HG02588 (cell line): Measurements from ENCODE around the gene POLDIP2.
A peak's percentile ranks its signal among the peaks of the same experiment; 100 is the strongest.

Source experiments
- ATAC-seq: cut with Tn5 transposase; IDR thresholded peaks from one replicate; pipeline ENCODE4 v1.9.1; 2021; ENCODE audit warnings: mild to moderate bottlenecking, moderate library complexity; ENCODE audit not compliant: unreplicated experiment

POLDIP2 gene

DNA sequence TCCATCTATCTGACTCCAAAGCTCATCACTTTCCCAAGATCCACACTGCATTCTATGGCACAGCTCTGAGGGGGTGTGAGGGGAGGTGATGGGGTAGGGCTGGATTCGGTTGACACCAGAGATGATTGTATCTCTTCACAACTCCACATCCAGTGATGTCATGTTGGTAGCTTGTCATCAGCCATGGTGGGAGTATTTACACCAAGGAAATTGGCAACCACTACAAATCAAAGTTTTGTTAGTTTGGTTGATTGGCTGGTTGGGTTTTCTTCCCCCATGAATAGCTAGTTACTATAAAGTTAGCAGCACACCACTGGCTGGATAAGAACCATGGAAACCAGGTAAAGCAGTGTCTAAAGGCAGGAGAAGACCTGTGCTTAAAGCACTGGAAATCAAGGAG is 33.7 kb upstream of the POLDIP2 start:
- no peak for ATAC-seq

DNA sequence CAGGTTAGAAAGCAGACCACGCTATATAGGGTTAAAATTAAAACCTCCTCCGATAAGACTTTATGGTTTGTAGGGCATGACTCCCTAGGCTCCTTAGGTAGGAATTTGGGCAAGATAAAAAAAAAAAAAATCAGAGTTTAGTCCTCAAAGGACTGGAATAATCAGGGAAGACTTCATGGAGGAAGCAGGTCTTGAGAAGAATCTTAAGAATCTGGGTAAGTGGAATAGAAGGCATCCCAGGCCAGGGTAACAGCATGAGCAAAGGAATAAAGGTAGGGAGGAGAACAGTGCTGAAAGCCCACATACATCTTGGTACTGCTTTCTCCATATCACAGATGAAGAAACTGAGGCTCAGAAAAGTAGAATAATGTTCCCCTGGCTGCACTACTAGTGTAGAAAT is 33.2 kb upstream of the POLDIP2 start:
- no peak for ATAC-seq

DNA sequence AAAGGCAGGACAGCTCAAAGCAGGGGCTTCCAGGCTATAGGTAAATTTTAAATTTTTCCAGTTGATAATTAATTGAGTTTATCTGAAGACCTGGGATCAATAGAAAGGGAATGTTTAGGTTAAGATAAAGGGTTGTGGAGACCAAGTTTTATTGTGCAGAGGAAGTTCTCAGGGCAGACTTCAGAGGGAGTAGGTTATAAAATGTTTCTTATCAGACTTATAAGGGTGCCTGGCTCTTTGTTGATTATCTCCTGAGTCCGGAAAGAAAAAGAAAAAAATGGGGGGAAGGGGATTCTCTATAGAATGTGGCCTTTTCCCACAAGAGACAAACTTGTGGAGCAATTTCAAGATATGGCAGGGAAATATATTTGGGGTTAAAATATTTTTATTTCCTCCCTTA is 32.8 kb upstream of the POLDIP2 start:
- ATAC-seq, result no peak

DNA sequence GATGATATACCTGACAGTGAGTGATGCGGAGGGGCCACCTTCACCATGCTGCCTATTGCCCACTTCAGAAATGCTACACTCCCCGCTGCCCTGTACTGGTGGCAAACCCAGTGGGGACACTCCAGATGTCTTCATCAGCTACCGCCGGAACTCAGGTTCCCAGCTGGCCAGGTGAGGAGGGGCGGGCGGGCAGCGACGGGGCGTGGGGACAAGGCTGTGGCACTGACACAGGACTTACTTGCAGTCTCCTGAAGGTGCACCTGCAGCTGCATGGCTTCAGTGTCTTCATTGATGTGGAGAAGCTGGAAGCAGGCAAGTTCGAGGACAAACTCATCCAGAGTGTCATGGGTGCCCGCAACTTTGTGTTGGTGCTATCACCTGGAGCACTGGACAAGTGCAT is 30.8 kb upstream of the POLDIP2 start:
- ATAC-seq, result no peak

DNA sequence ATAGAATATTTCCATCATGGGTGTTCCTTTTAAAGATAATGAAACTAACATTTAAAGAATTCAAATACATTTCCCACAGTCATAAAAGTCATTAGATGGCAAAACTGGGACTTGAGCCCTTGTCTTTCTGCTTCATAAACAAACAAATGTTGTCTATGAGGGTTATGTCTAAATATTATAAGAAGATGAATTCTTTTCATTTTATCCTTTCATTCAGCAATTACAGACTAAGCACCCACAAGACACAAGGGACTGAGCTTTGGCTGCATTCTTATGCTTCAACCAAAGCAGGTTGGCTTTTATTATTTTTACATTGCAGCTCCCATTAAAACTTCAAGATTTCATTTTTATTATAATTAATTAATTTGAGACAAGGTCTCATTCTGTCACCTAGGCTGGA is 29.1 kb upstream of the POLDIP2 start:
- ATAC-seq, result no peak

DNA sequence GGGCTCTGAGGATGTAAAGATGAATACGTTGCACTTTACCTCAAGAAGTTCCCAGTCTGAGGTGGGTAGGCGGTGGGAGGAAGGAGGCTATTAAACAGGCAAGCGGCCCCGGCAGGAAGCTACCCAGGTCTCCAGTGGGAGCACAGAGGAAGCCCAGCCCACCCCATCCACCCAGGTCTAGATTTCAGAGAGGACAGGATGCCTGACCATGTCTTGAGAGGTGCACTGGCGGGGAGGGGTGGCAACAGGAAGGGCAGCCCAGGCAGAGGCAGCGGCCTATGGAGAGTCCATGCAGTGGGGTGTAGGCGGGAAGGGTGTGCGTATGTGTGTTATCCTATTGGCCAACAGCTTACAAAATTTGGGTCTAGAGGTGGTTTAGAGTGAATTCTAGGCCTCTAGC is 28.1 kb upstream of the POLDIP2 start:
- no peak for ATAC-seq

DNA sequence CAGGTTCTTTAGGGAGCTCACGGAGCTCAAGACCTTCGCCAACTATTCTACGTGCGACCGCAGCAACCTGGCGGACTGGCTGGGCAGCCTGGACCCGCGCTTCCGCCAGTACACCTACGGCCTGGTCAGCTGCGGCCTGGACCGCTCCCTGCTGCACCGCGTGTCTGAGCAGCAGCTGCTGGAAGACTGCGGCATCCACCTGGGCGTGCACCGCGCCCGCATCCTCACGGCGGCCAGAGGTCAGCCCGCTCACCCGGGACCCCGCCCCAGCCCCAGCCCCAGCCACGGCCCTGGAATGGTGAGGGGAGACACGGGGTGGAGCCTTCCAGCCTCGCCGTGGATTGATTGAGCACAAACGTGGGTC is 27.7 kb upstream of the POLDIP2 start:
- peak; percentile 12 for ATAC-seq

DNA sequence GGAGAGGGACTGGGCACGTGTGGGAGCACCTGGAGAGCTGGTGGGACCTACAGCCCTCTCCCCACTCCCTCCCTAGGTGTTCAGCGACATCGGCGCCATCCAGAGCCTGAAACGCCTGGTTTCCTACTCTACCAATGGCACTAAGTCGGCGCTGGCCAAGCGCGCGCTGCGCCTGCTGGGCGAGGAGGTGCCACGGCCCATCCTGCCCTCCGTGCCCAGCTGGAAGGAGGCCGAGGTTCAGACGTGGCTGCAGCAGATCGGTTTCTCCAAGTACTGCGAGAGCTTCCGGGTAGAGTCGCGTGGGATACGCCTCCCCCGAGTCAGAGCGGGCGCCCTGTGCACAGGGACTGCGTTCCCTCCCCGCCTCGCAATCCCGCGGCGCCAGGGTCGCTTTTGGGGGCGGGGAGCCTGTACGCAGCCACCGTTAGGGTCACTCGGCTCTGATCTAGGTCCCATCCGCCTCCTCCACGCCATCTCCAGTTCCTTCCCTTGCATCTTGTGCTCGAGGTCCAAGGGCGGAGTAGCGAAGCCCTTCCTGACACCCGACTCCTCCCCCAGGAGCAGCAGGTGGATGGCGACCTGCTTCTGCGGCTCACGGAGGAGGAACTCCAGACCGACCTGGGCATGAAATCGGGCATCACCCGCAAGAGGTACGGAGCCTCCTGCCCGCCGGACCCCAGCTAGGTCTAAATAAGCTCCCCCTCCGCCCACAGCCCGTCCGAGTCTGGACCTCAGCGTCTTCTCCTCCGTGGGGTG is 27.1 kb upstream of the POLDIP2 start:
- peak; percentile 59 for ATAC-seq

DNA sequence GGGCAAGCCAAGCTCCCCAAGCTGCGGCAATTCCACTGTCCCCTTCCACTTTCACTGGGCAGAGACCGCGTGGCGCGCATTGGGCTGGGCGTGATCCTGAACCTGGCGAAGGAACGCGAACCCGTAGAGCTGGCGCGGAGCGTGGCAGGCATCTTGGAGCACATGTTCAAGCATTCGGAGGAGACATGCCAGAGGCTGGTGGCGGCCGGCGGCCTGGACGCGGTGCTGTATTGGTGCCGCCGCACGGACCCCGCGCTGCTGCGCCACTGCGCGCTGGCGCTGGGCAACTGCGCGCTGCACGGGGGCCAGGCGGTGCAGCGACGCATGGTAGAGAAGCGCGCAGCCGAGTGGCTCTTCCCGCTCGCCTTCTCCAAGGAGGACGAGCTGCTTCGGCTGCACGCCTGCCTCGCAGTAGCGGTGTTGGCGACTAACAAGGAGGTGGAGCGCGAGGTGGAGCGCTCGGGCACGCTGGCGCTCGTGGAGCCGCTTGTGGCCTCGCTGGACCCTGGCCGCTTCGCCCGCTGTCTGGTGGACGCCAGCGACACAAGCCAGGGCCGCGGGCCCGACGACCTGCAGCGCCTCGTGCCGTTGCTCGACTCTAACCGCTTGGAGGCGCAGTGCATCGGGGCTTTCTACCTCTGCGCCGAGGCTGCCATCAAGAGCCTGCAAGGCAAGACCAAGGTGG is 24.0 kb upstream of the POLDIP2 start:
- ATAC-seq, result no peak

DNA sequence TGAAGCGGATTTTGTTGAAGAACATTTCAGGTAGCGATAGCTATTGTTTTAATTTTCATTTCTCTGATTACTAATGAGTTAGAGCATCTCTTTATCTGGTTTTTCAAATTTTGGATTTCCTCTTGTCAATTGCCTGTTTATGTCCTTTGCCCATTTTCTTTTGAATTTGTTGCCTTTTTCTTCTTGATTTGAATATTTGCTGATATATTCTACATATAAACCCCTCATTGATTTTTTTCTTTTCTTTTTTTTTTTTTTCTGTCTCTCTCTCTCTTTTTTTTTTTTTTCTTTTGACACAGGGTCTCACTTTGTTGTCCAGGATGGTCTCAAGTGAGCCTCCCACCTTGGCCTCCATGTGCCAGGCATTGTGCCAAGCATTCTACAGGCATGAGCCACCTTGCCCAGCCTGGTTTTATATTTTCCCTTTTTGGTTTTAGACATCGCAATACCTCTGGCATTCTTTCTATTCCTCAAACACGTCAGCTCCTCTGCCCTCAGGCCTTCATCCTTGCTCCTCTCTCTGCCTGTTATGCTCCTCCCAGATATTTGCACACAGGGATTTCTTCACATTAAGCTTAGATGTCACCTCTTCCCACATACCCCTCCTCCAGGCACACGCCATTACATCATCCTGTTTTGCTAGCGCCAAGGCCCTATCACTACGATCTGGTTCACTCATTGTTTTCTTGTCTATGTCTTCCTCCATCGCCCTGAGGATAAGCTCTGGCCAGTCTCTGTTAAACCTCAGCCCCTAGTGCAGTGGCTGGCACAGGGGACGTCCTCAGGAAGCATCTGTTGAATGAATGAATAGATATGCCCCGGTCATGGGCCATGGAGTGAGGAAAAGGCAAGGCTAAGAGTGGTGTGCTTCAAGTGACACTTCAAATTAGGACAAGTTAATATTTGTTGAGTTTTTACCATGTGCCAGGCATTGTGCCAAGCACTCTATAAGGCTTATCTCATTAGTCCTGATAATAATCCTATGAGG is 22.8 kb upstream of the POLDIP2 start:
- no peak for ATAC-seq

DNA sequence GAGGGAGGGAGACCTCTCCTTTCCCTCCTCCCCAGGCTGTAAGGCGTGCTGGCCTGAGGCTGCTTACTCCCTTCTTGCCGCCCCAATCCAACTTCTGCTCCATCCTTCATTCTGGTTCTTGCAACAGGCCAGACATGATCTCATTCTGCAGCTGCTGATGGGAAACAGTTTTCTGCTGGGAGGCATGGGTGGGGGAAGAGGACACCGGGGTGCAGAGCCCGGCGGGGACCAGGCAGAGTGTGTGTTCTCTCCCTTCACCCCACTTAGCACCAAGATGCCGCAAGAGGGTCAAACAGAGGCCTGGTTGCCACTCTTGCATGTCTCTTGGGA is 15.6 kb upstream of the POLDIP2 start:
- no peak for ATAC-seq

DNA sequence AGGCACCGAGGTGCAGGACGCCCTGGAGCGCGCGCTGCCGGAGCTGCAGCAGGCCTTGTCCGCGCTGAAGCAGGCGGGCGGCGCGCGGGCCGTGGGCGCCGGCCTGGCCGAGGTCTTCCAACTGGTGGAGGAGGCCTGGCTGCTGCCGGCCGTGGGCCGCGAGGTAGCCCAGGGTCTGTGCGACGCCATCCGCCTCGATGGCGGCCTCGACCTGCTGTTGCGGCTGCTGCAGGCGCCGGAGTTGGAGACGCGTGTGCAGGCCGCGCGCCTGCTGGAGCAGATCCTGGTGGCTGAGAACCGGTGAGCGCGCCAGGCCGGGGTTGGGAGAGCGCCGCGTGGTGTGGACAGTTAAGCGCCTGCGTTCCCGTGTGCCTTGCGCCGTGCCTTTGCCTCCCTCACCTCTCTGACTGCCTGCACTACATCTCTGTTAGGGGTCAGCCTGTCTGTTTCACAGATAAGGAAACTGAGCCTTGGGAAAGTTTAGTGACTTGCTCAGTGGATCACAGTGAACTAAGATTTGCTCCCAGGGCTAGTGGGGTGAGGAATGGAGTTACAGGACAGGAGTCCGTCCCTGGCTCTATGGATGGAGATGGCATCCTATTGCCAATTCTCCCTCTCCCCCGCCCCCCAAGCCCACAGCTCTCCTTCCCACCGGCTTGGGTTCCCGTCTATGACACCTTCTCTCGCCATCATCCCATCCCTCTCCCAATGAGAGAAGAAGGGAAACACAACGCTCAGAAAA is 15.0 kb upstream of the POLDIP2 start:
- peak; percentile 20 for ATAC-seq

DNA sequence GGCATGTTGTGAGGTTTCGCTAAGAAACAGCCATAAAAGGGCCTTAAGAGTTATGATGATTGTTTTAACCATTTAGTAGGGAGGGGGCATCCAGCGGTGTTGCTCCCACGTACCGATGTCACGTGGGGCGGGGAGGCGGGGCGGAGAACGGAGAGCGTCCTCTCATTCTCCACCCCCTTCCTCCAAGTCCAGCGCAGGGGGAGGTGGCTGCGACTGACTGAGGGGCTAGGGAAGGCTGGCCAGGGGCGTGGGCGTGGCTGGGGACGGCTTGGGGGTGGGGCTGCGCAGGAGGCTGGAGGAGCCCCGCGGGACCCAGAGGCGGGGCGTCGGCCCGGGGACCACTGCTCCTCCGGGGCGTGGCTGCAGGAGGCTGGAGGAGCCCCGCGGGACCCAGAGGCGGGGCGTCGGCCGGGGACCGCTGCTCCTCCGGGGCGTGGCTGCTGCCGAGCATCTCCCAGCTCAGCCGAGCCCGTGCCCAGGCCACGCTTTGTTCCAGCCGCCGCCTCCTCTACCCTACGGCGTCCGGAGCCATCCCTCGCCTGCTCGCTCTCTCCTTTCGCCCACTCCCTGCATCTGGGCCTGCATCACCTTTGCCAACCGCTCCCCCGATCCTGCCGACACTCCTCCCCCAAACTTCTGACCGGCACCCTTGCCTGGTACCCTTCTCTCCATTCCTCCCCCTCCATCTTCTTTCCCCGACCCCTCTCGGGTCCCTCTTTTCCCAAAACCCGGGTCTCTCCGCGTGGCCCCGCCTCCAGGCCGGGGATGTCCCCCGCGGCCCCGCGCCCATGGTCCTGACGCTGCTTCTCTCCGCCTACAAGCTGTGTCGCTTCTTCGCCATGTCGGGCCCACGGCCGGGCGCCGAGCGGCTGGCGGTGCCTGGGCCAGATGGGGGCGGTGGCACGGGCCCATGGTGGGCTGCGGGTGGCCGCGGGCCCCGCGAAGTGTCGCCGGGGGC is 14.2 kb upstream of the POLDIP2 start, which contains the start of gene SARM1:
SARM1 (plus strand) TSS at position 450 of the 958 bp plus-strand sequence; CDS start at position 789, 339 bp downstream.
- peak; percentile 59 for ATAC-seq

DNA sequence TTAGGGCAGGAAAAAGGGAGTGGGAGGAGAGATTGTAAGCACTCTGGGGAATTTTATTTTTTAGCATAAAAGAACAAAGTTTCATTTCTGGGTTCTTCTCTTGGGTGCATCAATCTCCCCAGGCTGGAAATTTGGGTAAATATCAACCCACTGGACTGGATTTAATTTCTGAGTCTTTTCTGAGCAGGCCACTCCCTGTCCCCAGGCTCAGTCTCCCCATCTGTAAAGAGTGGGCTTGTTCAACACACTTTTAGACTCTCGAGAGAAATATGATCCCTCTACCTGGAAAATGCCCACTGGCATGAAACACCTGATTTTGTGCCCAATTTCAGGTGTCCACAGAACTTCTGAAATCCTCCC is 13.4 kb upstream of the POLDIP2 start:
- no peak for ATAC-seq

DNA sequence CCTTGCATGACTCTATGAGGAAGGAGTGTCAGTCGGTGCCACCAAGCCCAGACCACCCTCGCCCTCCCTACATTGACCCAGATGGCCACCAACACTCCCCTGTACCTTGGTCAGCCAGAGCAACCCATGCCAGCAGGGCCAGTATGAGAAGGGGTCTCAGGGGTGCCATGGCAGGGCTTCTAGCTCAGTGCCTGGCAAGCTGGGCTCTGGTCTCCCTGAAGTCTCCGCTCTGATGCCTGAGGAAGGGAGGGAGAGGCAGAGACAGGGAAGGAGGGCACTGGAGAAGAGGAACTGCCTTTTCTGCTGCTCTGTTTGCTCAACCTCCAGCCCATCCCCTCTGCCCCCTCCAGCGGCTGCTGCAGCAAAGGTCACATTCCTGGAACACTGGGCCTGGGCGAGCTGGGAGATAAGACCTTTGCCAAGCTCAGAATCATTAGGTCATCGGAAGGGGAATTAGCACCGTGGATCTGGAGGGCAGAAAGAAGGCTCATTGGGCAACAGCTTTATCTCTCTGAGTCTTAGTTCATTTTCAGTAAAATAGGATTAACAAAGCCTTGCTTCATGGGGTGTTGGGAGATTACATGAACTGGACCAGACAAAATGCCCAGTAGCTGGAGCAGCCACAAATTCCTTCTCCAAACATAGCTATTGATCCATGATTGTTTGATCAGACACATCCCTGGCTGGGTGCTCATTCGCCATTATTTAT is 12.9 kb upstream of the POLDIP2 start, which contains the start of gene VTN:
VTN (minus strand) TSS at position 273 of the 709 bp plus-strand sequence; CDS start at position 169, 104 bp downstream.
- ATAC-seq, result no peak

DNA sequence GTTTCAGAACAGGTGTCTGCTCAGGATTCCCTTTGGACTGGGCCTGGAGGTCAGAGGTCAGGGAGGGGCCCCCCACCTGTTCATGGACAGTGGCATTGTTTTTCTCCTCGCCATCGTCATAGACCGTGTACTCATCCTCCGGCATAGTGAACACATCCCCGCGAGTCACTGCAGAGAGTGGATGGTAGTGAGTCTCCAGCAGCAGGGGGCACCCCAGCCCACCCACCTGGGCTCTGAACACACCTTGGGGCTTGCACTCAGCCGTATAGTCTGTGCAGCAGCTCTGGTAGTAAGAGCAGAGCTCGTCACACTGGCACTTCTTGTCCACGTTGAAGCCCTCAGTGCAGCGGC is 12.3 kb upstream of the POLDIP2 start:
- no peak for ATAC-seq

DNA sequence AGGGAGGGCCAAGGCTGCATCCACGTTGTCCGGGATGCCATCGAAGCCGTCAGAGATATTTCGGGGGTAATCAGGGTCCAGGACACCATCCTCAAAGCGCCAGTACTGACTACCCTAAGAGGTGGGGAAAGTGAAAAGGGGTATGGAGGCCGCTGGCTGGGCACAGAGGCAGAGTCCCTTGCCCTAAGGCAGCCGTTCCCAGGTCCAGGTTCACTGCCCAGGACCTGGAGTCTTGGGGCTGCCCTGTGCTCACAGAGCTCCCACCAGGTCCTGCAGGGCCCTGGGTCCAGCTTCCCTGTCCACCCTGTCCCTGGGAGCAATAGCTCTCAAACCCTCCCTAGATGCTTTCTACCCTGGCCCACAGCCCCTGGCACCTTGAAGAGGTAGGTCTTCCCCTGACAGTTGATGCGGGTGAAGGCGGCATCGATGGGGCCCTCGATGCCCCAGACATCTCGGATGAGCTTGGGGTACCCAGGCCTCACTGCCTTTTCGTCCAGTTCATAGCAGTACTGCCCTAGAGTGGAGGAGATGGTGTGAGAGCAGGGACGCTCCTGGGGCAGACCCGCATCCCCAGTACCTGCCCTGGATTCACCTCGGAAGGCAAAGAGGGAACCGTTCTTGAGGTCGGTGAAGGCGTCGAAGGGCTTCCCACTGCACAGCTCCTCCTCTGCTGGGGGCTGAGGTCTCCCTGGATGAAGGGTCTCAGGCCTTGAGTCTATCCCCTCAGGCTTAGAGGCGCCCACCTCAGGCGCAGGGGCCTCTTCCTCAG is 11.8 kb upstream of the POLDIP2 start:
- no peak for ATAC-seq

DNA sequence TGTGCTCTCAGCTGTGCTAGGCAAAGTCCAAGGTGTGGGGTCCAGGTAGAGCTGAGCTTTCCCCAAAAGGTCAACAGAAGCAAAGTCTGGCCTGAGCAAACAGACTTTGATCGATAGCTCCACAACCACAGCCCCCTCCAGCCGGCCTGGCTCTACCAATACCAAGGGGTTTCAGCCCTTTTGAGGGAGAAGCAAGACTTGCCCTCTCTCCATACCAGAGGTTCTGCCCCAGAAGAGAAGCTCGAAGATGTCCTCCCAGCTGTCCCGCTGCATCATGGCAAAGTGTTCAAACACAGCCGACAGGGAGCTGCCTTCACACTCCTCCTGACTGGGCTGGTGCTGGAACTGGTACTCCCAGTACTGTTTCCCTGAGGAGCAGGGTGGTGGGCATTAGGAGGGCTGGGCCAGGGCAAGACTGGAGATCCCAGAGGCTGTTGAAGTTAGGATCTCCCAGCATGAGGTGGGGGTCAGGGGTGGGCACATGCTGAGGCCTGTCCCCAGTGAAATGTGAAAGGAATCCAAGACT is 11.0 kb upstream of the POLDIP2 start:
- ATAC-seq, result no peak
